ENCODE data around the gene PRC1. TPM values are rescaled to one million over a fixed set of nuclear protein-coding genes. Genes with fewer than 3 reads are reported as not detected.
"Not testable (repeated sequence)": the region's sequence is repeated elsewhere in the genome, so short reads cannot be mapped to it uniquely, and the experiment has no call there.

The PRC1 gene
- total and polyA plus RNA-seq, 3 experiments from 2014 or later, result 3.4 to 79.9 (median 79.7) TPM

- no peaks in the 10 kb centered on the region for H3K9me3 Mint-ChIP-seq
- ChIA-PET CTCF (no interaction called here), POLR2A (interaction anchor here (0.5 kb wide), 1 partner anchor 69 kb away, joined by 10 read pairs; the partner anchor contains the start of gene RCCD1)
- no peak for DNase-seq
- peaks cover 16% of the 10 kb centered on the region for H3K4me1 ChIP-seq (ENCODE audit: insufficient read depth, low read length)
- H3K27ac Mint-ChIP-seq, result peak overlapping the region in 1 of 8 donors; percentile 94
- H3K4me3 ChIP-seq (ENCODE audit: low read length), result no peak overlapping the region
- H3K27ac ChIP-seq (ENCODE audit: low read depth, low read length), result no peak overlapping the region
- no peaks in the 10 kb centered on the region for H3K36me3 ChIP-seq (ENCODE audit: insufficient read depth, low read length)
- H3K27me3 Mint-ChIP-seq, result no peaks in the 10 kb centered on the region
- H3K4me3 Mint-ChIP-seq, result peak overlapping the region in 3 of 7 donors; percentile 28 to 56 (median 34)
- H3K4me1 Mint-ChIP-seq, result peaks cover 32 to 41% (median 36%) of the 10 kb centered on the region in 3 donors
- H3K27me3 ChIP-seq (ENCODE audit: insufficient read depth, low read length, poor library complexity, severe bottlenecking), result no peaks in the 10 kb centered on the region
- no peaks in the 10 kb centered on the region for H3K9me3 ChIP-seq (ENCODE audit: low read length)
- peaks cover 0 to 13% (median 2%) of the 10 kb centered on the region in 3 donors for H3K36me3 Mint-ChIP-seq
Measured at GRCh38 chr15:91023720-91024119, 29.4 kb upstream of the PRC1 start.

DNA sequence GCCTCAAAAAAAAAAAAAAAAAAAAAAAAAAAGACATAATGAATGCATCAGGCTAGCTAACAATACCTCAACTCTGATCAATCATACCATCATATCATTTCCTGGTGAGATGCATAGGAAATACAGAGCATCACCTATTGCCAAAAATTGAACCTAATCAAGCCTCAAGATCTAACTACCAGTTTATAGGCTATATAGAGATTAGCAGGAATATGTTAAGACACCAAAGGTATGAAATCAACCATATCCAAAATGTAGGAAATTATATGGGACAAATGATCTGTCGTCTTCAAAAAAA, 28.4 kb upstream of the PRC1 start:
- no peaks in the 10 kb centered on the region for H3K9me3 Mint-ChIP-seq
- peaks cover 0 to 18% (median 2%) of the 10 kb centered on the region in 3 donors for H3K36me3 Mint-ChIP-seq
- Histone ChIP-seq H3K4me3 (ENCODE audit: low read length) (peak overlapping the region; percentile 79), H3K4me1 (ENCODE audit: insufficient read depth, low read length) (peaks cover 16% of the 10 kb centered on the region), H3K9me3 (ENCODE audit: low read length) (no peaks in the 10 kb centered on the region), H3K36me3 (ENCODE audit: insufficient read depth, low read length) (no peaks in the 10 kb centered on the region), H3K27me3 (ENCODE audit: insufficient read depth, low read length, poor library complexity, severe bottlenecking) (no peaks in the 10 kb centered on the region), H3K27ac (ENCODE audit: low read depth, low read length) (peak overlapping the region; percentile 85)
- POLR2A ChIA-PET, result interaction anchor here (0.6 kb wide), 1 partner anchor 46 kb away, joined by 5 read pairs; no protein-coding TSS in a partner anchor
- no peaks in the 10 kb centered on the region for H3K27me3 Mint-ChIP-seq
- CTCF ChIA-PET, result interaction anchor here (0.7 to 3.9 kb wide), 6 partner anchors 9 to 90 kb away, joined by 3 to 12 read pairs (median 5); partner anchors contain the start of gene HDDC3
- DNase-seq, result no peak
- peak overlapping the region; percentile 80 to 98 (median 92) for H3K27ac Mint-ChIP-seq
- peak overlapping the region; percentile 90 to 98 (median 95) for H3K4me3 Mint-ChIP-seq
- peaks cover 40 to 50% (median 44%) of the 10 kb centered on the region in 3 donors for H3K4me1 Mint-ChIP-seq

DNA sequence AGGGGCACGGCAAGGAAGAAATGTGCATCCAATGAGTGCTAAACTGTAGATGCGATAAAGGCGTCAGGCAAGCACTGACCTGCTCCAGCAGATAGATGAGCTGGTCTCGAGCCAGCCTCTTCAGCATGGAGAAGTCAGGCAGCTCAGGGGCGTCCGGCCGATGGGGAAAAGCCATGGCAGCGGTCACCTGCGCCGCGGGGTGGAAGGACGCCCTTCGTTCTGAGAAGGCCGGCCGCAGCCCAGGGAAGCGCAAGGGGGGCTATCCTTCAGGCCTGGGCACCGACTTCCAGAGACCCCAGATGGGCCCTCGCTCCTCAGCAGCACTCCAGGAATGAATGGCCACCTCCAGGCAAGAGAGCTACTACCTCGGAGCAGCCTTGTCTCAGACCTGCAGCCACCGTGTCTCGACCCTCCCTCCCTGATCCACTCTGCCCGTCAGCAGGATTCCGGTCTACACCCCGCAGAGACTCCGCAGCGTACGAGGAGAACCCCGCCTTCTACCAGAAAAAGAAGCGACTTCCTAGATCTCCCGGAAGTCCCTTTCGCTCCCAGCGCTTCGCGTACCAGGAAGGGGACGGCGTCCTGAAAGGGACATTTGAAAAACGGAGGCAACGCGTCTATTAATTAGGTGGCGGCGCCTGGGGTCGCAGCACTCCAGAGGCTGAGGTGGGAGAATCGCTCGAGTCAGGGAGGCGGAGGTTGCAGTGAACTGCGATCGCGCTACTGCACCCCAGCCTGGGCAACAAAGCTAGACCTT, 27.9 kb upstream of the PRC1 start, which contains the start of gene VPS33B:
Gene VPS33B (minus strand): TSS at position 520 of the 757 bp plus-strand sequence. CDS start 345 bp downstream, at position 175.
- CTCF ChIA-PET, result interaction anchor here (0.7 to 3.9 kb wide), 6 partner anchors 10 to 90 kb away, joined by 3 to 12 read pairs (median 5); partner anchors contain the start of gene HDDC3

DNA sequence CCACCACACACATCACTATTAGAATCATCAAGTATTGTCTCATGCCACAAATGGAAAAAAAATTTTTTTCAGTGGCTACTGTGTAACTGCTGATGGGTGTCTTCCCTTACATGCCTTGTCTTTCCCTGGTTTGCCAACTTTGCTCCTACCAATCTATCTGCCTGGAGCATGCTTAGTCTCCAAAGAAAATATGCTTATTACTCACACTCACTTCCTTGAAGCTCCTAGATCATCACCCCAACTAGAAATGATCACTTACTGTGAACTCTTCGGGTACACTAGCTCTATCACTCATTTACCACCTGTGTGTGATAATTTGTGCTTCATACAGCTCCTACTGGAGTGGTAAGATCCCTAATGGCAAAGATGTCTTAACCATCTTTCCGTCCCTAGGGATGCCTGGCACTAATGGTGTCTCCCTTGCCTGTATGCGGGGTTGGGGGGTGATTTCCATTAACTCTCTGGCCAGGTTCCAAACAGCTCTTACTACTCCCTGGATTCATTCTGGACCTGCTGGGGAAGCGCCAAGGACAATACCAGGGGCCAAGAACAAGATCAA, 27.3 kb upstream of the PRC1 start:
- H3K9me3 Mint-ChIP-seq, result no peaks in the 10 kb centered on the region
- no peaks in the 10 kb centered on the region for H3K36me3 ChIP-seq (ENCODE audit: insufficient read depth, low read length)
- no peaks in the 10 kb centered on the region for H3K27me3 Mint-ChIP-seq
- H3K4me1 ChIP-seq (ENCODE audit: insufficient read depth, low read length), result peaks cover 16% of the 10 kb centered on the region
- H3K4me3 ChIP-seq (ENCODE audit: low read length), result peak overlapping the region; percentile 79
- peaks cover 41 to 57% (median 49%) of the 10 kb centered on the region in 3 donors for H3K4me1 Mint-ChIP-seq
- no peak for DNase-seq
- no peaks in the 10 kb centered on the region for H3K9me3 ChIP-seq (ENCODE audit: low read length)
- H3K27ac Mint-ChIP-seq, result peak overlapping the region; percentile 80 to 98 (median 92)
- CTCF ChIA-PET, result interaction anchor here (1.3 to 3.9 kb wide), 4 partner anchors 12 to 89 kb away, joined by 3 to 12 read pairs (median 8); partner anchors contain the start of gene HDDC3
- POLR2A ChIA-PET, result interaction anchor here (1.0 kb wide), 1 partner anchor 90 kb away, joined by 3 read pairs; the partner anchor contains the start of gene HDDC3
- peak overlapping the region; percentile 85 for H3K27ac ChIP-seq (ENCODE audit: low read depth, low read length)
- peaks cover 0 to 27% (median 6%) of the 10 kb centered on the region in 3 donors for H3K36me3 Mint-ChIP-seq
- H3K4me3 Mint-ChIP-seq, result peak overlapping the region; percentile 90 to 98 (median 95)
- no peaks in the 10 kb centered on the region for H3K27me3 ChIP-seq (ENCODE audit: insufficient read depth, low read length, poor library complexity, severe bottlenecking)

More for the DNA sequence above, 27.9 kb upstream of the PRC1 start, which contains the start of gene VPS33B:
- Mint-ChIP-seq H3K36me3 (peaks cover 0 to 23% (median 4%) of the 10 kb centered on the region in 3 donors), H3K9me3 (no peaks in the 10 kb centered on the region), H3K4me3 (peak within 1 kb of the TSS; percentile 90 to 98 (median 95)), H3K27ac (peak within 1 kb of the TSS; percentile 80 to 98 (median 92)), H3K4me1 (peaks cover 41 to 54% (median 49%) of the 10 kb centered on the region in 3 donors), H3K27me3 (no peaks in the 10 kb centered on the region)
- Histone ChIP-seq H3K9me3 (ENCODE audit: low read length) (no peaks in the 10 kb centered on the region), H3K27me3 (ENCODE audit: insufficient read depth, low read length, poor library complexity, severe bottlenecking) (no peaks in the 10 kb centered on the region), H3K36me3 (ENCODE audit: insufficient read depth, low read length) (no peaks in the 10 kb centered on the region), H3K4me1 (ENCODE audit: insufficient read depth, low read length) (peaks cover 16% of the 10 kb centered on the region), H3K27ac (ENCODE audit: low read depth, low read length) (peak within 1 kb of the TSS; percentile 85), H3K4me3 (ENCODE audit: low read length) (peak within 1 kb of the TSS; percentile 79)
- POLR2A ChIA-PET, result interaction anchor here (0.6 to 1.0 kb wide), 2 partner anchors 46 to 90 kb away, joined by 3 to 5 read pairs; partner anchors contain the start of gene HDDC3
- DNase-seq, result peak; percentile 71 to 86 (median 78)

GRCh38 chr15:91018158-91018557, 23.8 kb upstream of the PRC1 start:
- Histone ChIP-seq H3K4me3 (ENCODE audit: low read length) (no peak overlapping the region), H3K9me3 (ENCODE audit: low read length) (no peaks in the 10 kb centered on the region), H3K27ac (ENCODE audit: low read depth, low read length) (peak overlapping the region; percentile 7), H3K36me3 (ENCODE audit: insufficient read depth, low read length) (peaks cover 15% of the 10 kb centered on the region), H3K4me1 (ENCODE audit: insufficient read depth, low read length) (peaks cover 16% of the 10 kb centered on the region), H3K27me3 (ENCODE audit: insufficient read depth, low read length, poor library complexity, severe bottlenecking) (no peaks in the 10 kb centered on the region)
- Mint-ChIP-seq H3K27me3 (no peaks in the 10 kb centered on the region), H3K4me3 (peak overlapping the region in 1 of 7 donors; percentile 48), H3K36me3 (peaks cover 0 to 47% (median 6%) of the 10 kb centered on the region in 3 donors), H3K9me3 (no peaks in the 10 kb centered on the region), H3K27ac (peak overlapping the region; percentile 11 to 86 (median 63)), H3K4me1 (peaks cover 38 to 59% (median 53%) of the 10 kb centered on the region in 3 donors)
- POLR2A ChIA-PET, result no interaction called here
- CTCF ChIA-PET, result no interaction called here
- DNase-seq, result no peak

DNA sequence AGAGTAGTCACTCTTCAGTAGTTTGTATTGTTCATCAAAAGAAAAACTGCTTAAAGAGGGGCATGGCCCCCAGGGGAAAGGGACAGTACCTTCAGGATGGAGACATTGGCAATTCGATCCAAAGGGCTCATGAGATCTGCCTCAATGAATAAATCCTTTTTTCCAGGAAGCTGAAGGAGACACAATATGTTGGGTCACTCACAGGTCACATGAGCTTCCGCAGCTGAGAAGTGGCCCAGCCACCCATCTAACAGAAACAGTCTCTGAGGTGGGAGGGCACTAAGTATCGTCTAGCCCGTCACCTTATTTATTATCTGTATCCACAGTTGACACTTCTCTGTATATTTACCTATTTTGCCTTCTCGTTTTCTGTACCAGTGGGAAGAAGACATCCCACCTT, 23.4 kb upstream of the PRC1 start:
- Mint-ChIP-seq H3K4me1 (peaks cover 34 to 54% (median 49%) of the 10 kb centered on the region in 3 donors), H3K27ac (peak overlapping the region; percentile 24 to 86 (median 63)), H3K9me3 (no peaks in the 10 kb centered on the region), H3K4me3 (peak overlapping the region in 2 of 7 donors; percentile 11 to 48), H3K36me3 (peaks cover 0 to 52% (median 6%) of the 10 kb centered on the region in 3 donors), H3K27me3 (no peaks in the 10 kb centered on the region)
- no peak for DNase-seq
- H3K27ac ChIP-seq (ENCODE audit: low read depth, low read length), result peak overlapping the region; percentile 7
- H3K4me3 ChIP-seq (ENCODE audit: low read length), result no peak overlapping the region
- H3K36me3 ChIP-seq (ENCODE audit: insufficient read depth, low read length), result peaks cover 19% of the 10 kb centered on the region
- peaks cover 16% of the 10 kb centered on the region for H3K4me1 ChIP-seq (ENCODE audit: insufficient read depth, low read length)
- H3K27me3 ChIP-seq (ENCODE audit: insufficient read depth, low read length, poor library complexity, severe bottlenecking), result no peaks in the 10 kb centered on the region
- H3K9me3 ChIP-seq (ENCODE audit: low read length), result no peaks in the 10 kb centered on the region
- POLR2A ChIA-PET, result no interaction called here
- CTCF ChIA-PET, result no interaction called here

GRCh38 chr15:91013701-91014100, 19.4 kb upstream of the PRC1 start:
- H3K27me3 ChIP-seq (ENCODE audit: insufficient read depth, low read length, poor library complexity, severe bottlenecking); H3K27ac Mint-ChIP-seq; CTCF ChIA-PET; H3K27me3 Mint-ChIP-seq; DNase-seq; H3K4me3 ChIP-seq (ENCODE audit: low read length); H3K9me3 ChIP-seq (ENCODE audit: low read length); H3K27ac ChIP-seq (ENCODE audit: low read depth, low read length); H3K9me3 Mint-ChIP-seq; H3K4me1 ChIP-seq (ENCODE audit: insufficient read depth, low read length); H3K4me3 Mint-ChIP-seq; POLR2A ChIA-PET: not testable (repeated sequence)
- H3K36me3 ChIP-seq (ENCODE audit: insufficient read depth, low read length), result peaks cover 35% of the 10 kb centered on the region
- H3K36me3 Mint-ChIP-seq, result peaks cover 0 to 74% (median 15%) of the 10 kb centered on the region in 3 donors
- peaks cover 9 to 22% (median 17%) of the 10 kb centered on the region in 3 donors for H3K4me1 Mint-ChIP-seq
